HFFc6 (cell line): ENCODE measurements around the gene TTLL3. TPM values are rescaled to one million over a fixed set of nuclear protein-coding genes. Genes with fewer than 3 reads are reported as not detected.

Experiments
- DNase-seq: peaks from one replicate; pipeline ENCODE4 v3.0.0-alpha.2; 2018
- H3K27ac Mint-ChIP-seq: 2 replicates; pipeline ENCODE4 v1.8.0; 2020; ENCODE audit warnings: mild to moderate bottlenecking, mixed read lengths
- H3K27me3 Mint-ChIP-seq: 2 replicates; pipeline ENCODE4 v1.8.0; 2021; ENCODE audit warnings: mild to moderate bottlenecking, moderate library complexity, mixed read lengths; ENCODE audit not compliant: insufficient read depth
- H3K36me3 Mint-ChIP-seq: 2 replicates; pipeline ENCODE4 v1.8.0; 2021; ENCODE audit warnings: low read depth, mixed read lengths
- H3K4me1 Mint-ChIP-seq: 2 replicates; pipeline ENCODE4 v1.8.0; 2020; ENCODE audit warnings: low read depth, mixed read lengths
- H3K4me3 Mint-ChIP-seq: 2 replicates; pipeline ENCODE4 v1.8.0; 2020; ENCODE audit warnings: mild to moderate bottlenecking, moderate library complexity, mixed read lengths
- H3K9me3 Mint-ChIP-seq: 2 replicates; pipeline ENCODE4 v1.8.0; 2020; ENCODE audit warnings: mild to moderate bottlenecking, mixed read lengths
- total RNA-seq, 6 experiments: library from RNA; stranded (reverse); fragmentation: NEBNext Ultra II Directional; extraction: Animal tissue kit (Norgen Biotek cat#: 25700); gene quantifications; 2 replicates in 1 of 6; 3 replicates in 5 of 6; pipeline ENCODE4 v1.2.3, GENCODE V29; 2021
- TF ChIP-seq, protein P1 (sequence below): fragments of 200-600 bp; sonication (generic); IDR thresholded peaks from 2 replicates; pipeline ENCODE4 v1.5.0; 2021; ENCODE audit warnings: antibody characterized with exemption, mild to moderate bottlenecking

The TTLL3 gene
- total RNA-seq, 6 experiments from 2014 or later: 14.1 to 20.5 (median 16.0) TPM

DNA sequence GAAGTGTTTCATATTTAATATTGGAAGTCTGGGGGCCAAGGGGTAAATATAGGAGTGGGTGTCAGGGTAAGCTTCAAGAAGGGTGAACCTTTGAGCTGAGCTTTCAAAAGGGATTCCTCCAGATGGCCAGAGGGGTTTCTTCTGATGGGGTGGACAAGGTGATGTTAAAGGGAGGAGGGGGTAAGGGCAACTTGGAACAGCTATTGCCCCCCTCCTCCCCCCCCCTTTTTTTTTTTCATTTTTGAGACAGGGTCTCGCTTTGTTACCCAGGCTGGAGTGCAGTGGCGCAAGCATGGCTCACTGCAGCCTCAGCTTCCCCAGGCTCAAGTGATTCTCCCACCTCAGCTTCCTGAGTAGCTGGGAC, 2.1 kb upstream of the TTLL3 start:
- Mint-ChIP-seq H3K36me3 (peaks cover 22% of the 10 kb centered on the region), H3K4me1 (peaks cover 53% of the 10 kb centered on the region), H3K4me3 (no peak overlapping the region)

DNA sequence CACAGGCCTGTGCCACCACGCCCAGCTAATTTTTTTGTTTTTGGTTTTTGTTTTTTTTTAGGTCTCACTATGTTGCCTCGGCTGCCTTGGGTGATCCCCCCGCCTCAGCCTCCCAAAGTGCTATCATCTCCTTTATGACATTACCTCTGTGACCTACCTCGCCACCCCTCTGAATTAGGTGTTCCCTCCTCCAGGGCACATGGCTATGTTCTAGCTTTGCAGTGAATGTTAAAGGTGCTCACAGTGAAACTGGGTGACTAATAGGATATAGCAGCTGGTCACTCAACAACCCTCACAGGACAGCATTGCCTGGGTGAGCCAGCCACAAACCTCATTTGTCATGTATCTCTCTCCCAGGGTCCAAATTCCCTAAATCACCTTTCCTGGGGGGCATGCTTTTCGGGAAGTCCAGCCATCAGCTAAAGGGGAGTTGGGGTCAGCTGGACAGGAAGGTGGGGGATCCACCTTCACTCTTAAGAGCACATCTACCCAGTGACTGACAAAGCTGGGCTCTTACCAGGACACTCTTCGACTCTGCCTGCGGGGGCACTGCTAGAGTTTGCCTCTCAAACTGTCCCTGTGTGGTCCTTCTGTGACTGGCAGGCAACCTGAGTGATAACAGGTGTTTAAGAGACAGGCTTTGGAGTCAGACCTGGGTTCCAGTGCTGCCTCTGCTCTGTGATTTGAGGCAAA, 1.6 kb upstream of the TTLL3 start:
- TF ChIP-seq, protein P1, sequence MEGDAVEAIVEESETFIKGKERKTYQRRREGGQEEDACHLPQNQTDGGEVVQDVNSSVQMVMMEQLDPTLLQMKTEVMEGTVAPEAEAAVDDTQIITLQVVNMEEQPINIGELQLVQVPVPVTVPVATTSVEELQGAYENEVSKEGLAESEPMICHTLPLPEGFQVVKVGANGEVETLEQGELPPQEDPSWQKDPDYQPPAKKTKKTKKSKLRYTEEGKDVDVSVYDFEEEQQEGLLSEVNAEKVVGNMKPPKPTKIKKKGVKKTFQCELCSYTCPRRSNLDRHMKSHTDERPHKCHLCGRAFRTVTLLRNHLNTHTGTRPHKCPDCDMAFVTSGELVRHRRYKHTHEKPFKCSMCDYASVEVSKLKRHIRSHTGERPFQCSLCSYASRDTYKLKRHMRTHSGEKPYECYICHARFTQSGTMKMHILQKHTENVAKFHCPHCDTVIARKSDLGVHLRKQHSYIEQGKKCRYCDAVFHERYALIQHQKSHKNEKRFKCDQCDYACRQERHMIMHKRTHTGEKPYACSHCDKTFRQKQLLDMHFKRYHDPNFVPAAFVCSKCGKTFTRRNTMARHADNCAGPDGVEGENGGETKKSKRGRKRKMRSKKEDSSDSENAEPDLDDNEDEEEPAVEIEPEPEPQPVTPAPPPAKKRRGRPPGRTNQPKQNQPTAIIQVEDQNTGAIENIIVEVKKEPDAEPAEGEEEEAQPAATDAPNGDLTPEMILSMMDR: peak; percentile 66
- H3K4me1 Mint-ChIP-seq: peaks cover 49% of the 10 kb centered on the region
- DNase-seq: peak; percentile 50
- H3K4me3 Mint-ChIP-seq: no peak overlapping the region
- H3K9me3 Mint-ChIP-seq: no peaks in the 10 kb centered on the region
- H3K36me3 Mint-ChIP-seq: peaks cover 22% of the 10 kb centered on the region
- peaks cover 2% of the 10 kb centered on the region for H3K27me3 Mint-ChIP-seq
- peak overlapping the region; percentile 97 for H3K27ac Mint-ChIP-seq

More for the DNA sequence above, 2.1 kb upstream of the TTLL3 start:
- TF ChIP-seq, protein P1: no peak
- Mint-ChIP-seq H3K27me3 (peaks cover 4% of the 10 kb centered on the region), H3K9me3 (no peaks in the 10 kb centered on the region), H3K27ac (peak overlapping the region; percentile 97)
- DNase-seq: no peak

DNA sequence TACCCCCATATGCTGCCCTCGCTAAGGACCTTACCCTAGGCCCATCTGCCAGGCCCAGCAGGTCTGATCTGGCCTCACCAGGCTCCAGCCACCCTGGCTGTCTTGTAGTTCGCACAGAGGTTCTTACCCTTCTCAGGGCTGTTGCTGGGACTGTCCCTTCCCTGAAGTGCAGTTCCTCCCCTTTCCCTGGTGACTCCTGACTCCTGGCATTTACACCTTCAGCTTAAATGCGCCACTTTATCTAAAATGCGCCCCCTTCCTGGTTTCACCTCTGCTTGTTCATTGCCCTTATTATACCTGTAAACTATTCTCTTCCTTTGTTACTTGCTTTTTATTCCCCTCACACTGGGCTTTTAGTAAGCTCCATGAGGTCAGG, 835 bp upstream of the TTLL3 start:
- DNase-seq: no peak

DNA sequence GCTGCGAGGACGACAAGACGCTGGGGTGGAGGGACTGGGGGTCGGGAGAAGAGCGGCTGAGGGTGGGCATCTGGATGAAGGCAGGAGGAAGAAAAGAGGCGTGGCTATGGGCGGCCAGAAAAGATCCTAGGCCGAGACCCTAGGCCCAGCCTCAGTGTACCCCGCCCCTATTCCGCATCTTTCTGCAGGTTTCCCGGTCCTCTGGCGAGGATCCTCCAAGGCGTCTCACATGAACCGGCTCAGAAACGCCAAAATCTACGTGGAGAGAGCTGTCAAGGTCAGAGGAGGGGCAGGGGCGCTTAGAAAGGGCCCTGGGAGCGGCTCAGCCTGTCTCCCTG, 340 bp downstream of the TTLL3 start:
- TF ChIP-seq, protein P1: no peak
- Mint-ChIP-seq H3K27me3 (peaks cover 2% of the 10 kb centered on the region), H3K27ac (peak overlapping the region; percentile 51), H3K36me3 (peaks cover 22% of the 10 kb centered on the region), H3K4me1 (peaks cover 47% of the 10 kb centered on the region), H3K9me3 (no peaks in the 10 kb centered on the region), H3K4me3 (peak overlapping the region; percentile 89)
- no peak for DNase-seq

More for the DNA sequence above, 835 bp upstream of the TTLL3 start:
- peak overlapping the region; percentile 80 for H3K4me3 Mint-ChIP-seq
- TF ChIP-seq, protein P1: no peak
- H3K9me3 Mint-ChIP-seq: no peaks in the 10 kb centered on the region
- peaks cover 2% of the 10 kb centered on the region for H3K27me3 Mint-ChIP-seq
- peaks cover 47% of the 10 kb centered on the region for H3K4me1 Mint-ChIP-seq
- H3K36me3 Mint-ChIP-seq: peaks cover 22% of the 10 kb centered on the region
- H3K27ac Mint-ChIP-seq: peak overlapping the region; percentile 97

DNA sequence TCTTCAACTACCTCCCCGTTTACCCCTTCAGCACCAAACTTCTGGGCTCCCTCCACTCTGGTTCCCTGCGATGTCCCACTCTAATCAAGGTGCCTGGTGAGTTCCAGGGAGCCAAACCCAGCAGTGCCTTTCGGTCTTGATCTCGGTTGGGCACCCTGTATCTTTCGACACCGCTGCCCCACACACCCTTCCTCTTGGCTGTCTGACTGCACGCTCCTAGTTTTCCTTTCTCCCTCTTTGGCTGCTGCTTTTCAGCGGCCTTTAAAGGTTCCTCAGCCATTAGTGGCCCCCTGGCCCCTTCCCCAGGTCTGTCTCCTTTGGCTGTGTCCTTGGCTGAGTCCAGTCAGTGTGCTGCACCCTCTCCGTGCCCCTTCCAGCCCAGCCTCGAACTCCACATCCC, 784 bp downstream of the TTLL3 start:
- TF ChIP-seq, protein P1: no peak
- Mint-ChIP-seq H3K27ac (peak overlapping the region; percentile 51), H3K9me3 (no peaks in the 10 kb centered on the region), H3K4me1 (peaks cover 47% of the 10 kb centered on the region), H3K27me3 (peaks cover 2% of the 10 kb centered on the region), H3K36me3 (peaks cover 22% of the 10 kb centered on the region), H3K4me3 (peak overlapping the region; percentile 89)
- no peak for DNase-seq
